Right lobe of liver (tissue), 4 donors: ENCODE data around the gene NBPF11.

Experiments used
- POLR2A ChIP-seq: fragments of 450-650 bp; IDR thresholded peaks from one replicate; pipeline ENCODE4 v1.6.1; 2017; ENCODE audit warnings: antibody characterized with exemption, mild to moderate bottlenecking
- TF ChIP-seq, protein P1 (sequence below), 4 donors: fragments of 200-600 bp in 3 of 4; fragments of 450-650 bp in 1 of 4; IDR thresholded peaks; one replicate each; pipeline versions ENCODE4 v1.5.1 to v1.8.0; 2016 to 2022; ENCODE audit warnings: antibody characterized with exemption in 4 of 4, mild to moderate bottlenecking in 2 of 4
- donor health status: DM: no; HTN: no; CAD: no.
- donor health status: DM: no; HTN: no; CAD: no.
- donor health status: DM: no; HTN: yes; CAD: no.

DNA sequence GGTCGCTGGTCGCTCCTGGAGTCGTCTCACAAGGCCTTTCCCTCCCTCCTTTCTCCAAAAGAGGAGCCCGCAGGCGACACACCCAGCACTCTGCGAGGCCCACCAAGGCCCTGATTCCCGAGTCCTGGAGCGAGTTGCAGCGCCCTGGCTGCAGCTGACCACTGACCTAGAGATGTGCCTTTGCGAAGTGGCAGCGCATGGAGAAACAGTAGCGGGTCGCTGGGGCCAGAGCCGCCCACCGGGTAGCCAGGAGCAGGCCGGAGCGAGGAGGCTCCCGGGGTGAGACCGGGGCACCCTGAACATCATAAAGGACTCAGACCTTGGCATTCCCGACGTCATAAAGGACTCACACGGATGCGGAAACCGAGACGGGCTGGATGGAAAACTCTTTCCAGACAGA lies 10.3 kb upstream of the NBPF11 start:
- TF ChIP-seq, protein P1, sequence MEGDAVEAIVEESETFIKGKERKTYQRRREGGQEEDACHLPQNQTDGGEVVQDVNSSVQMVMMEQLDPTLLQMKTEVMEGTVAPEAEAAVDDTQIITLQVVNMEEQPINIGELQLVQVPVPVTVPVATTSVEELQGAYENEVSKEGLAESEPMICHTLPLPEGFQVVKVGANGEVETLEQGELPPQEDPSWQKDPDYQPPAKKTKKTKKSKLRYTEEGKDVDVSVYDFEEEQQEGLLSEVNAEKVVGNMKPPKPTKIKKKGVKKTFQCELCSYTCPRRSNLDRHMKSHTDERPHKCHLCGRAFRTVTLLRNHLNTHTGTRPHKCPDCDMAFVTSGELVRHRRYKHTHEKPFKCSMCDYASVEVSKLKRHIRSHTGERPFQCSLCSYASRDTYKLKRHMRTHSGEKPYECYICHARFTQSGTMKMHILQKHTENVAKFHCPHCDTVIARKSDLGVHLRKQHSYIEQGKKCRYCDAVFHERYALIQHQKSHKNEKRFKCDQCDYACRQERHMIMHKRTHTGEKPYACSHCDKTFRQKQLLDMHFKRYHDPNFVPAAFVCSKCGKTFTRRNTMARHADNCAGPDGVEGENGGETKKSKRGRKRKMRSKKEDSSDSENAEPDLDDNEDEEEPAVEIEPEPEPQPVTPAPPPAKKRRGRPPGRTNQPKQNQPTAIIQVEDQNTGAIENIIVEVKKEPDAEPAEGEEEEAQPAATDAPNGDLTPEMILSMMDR (IDR thresholded peaks at IDR 0.05), result no peak
- no peak for TF ChIP-seq POLR2A
